Left lung (tissue), 10 donors: ENCODE results near the gene NKD2. TPM values are rescaled to one million over a fixed set of nuclear protein-coding genes. Genes with fewer than 3 reads are reported as not detected.
"Not testable (repeated sequence)": the region's sequence is repeated elsewhere in the genome, so short reads cannot be mapped to it uniquely, and the experiment has no call there.

ENCODE experiments used
- ATAC-seq: fragments of 200-7000 bp; cut with Tn5 transposase; one replicate; pipeline ENCODE4 v1.9.1; 2020; ENCODE audit warnings: moderate library complexity
- DNase-seq, 4 donors: peaks; one replicate each; pipeline ENCODE4 v3.0.0-alpha.2; 2013 to 2020
- H3K27ac ChIP-seq, 2 donors: fragments of 200-600 bp; sonication (generic) in 1 of 2; one replicate each; pipeline versions ENCODE4 v1.5.0 to v1.8.0; 2020 to 2021
- H3K27me3 ChIP-seq, 2 donors: fragments of 200-600 bp; sonication (generic) in 1 of 2; one replicate each; pipeline versions ENCODE4 v1.5.0 to v1.8.0; 2020 to 2021
- H3K36me3 ChIP-seq, 2 donors: fragments of 200-600 bp; sonication (generic) in 1 of 2; one replicate each; pipeline versions ENCODE4 v1.5.0 to v1.8.0; 2020 to 2021
- H3K4me1 ChIP-seq, 2 donors: fragments of 200-600 bp; one replicate each; pipeline ENCODE4 v1.8.0; 2021
- H3K4me3 ChIP-seq, 2 donors: fragments of 200-600 bp; sonication (generic) in 1 of 2; one replicate each; pipeline versions ENCODE4 v1.5.0 to v1.8.0; 2020 to 2021; ENCODE audit warnings: mild to moderate bottlenecking in 1 of 2
- H3K9me3 ChIP-seq, 2 donors: fragments of 200-600 bp; sonication (generic) in 1 of 2; one replicate each; pipeline versions ENCODE4 v1.5.0 to v1.8.0; 2020 to 2021
- CTCF ChIP-seq, 2 donors: fragments of 200-600 bp; sonication (generic) in 1 of 2; IDR thresholded peaks; one replicate each; pipeline versions ENCODE4 v1.5.0 to v1.8.0; 2021; ENCODE audit warnings: antibody characterized with exemption in 2 of 2
- intact Hi-C, 2 donors: fragments of 100-400 bp; cut with DNase I; formaldehyde crosslinking; loops; one replicate each; pipeline versions ENCODE4 v1.11.2 to v1.14.2; 2022
- polyA plus RNA-seq, 6 donors: library from polyadenylated mRNA; unstranded; fragments of 120-200 nt; gene quantifications; one replicate each; pipeline ENCODE4 v1.2.1, GENCODE V29; 2013; ENCODE audit not compliant: insufficient read length in 6 of 6
- total RNA-seq, 2 donors: library from RNA; stranded (reverse); fragmentation: NEBNext Ultra II Directional; extraction: Animal tissue kit (Norgen Biotek cat#: 25700); gene quantifications; one replicate each; pipeline ENCODE4 v1.2.1, GENCODE V29; 2021
- donor health status: DM: no; HTN: yes; CAD: no.
- donor health status: DM: no; HTN: no; CAD: no.

The NKD2 gene
- total and polyA plus RNA-seq, 8 donors = 6.3 to 61.5 (median 10.3) TPM

GRCh38 chr5:968881-969280, 39.7 kb upstream of the NKD2 start:
- H3K9me3 ChIP-seq = no peaks in the 10 kb centered on the region
- DNase-seq = no peak
- intact Hi-C loops = no loop called here
- no peak for TF ChIP-seq CTCF (IDR thresholded peaks at IDR 0.05)
- H3K36me3 ChIP-seq = no peaks in the 10 kb centered on the region
- peaks cover 0 to 7% of the 10 kb centered on the region in 2 donors for H3K4me1 ChIP-seq
- H3K27ac ChIP-seq = peak overlapping the region in 1 of 2 donors; percentile 1
- no peak overlapping the region for H3K4me3 ChIP-seq
- ATAC-seq = peak; percentile 51
- H3K27me3 ChIP-seq = peaks cover 0 to 31% of the 10 kb centered on the region in 2 donors

DNA sequence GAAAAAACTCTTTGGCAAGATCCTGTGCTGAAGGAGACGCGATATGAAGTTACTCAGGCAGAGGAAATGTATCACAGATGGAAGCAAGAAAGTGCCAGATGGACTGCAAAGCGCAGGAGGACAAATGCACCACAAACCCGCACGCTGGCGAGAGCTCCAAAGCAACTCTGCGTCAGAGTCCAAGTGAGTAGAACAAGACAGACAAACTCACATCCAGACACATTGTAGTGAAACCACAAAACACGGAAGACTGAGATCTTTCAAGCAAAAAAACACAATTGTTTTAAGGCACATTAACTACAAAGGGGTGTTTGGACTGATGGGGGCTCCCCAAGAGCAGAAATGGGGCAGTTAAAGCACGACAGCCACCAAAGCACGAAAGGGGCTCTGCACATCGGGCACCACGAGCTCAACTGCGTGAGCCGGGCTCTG, 39.2 kb upstream of the NKD2 start:
- Histone ChIP-seq H3K9me3 (no peaks in the 10 kb centered on the region), H3K36me3 (no peaks in the 10 kb centered on the region), H3K27me3 (peaks cover 0 to 31% of the 10 kb centered on the region in 2 donors), H3K27ac (no peak overlapping the region), H3K4me3 (no peak overlapping the region), H3K4me1 (peaks cover 0 to 1% of the 10 kb centered on the region in 2 donors)
- DNase-seq (peak in 1 of 4 donors; percentile 41), ATAC-seq (peak; percentile 60)
- TF ChIP-seq CTCF (IDR thresholded peaks at IDR 0.05) = no peak
- intact Hi-C loops = no loop called here

- H3K36me3 ChIP-seq, ATAC-seq, H3K4me1 ChIP-seq, intact Hi-C loops, DNase-seq, H3K9me3 ChIP-seq, H3K27ac ChIP-seq, H3K4me3 ChIP-seq: not testable (repeated sequence)
- peaks cover 0 to 16% of the 10 kb centered on the region in 2 donors for H3K27me3 ChIP-seq
Observed at GRCh38 chr5:972575-972974, 36.0 kb upstream of the NKD2 start.

- peak in 2 of 4 donors; percentile 31 to 72 for DNase-seq
- no peaks in the 10 kb centered on the region for H3K9me3 ChIP-seq
- no peaks in the 10 kb centered on the region for H3K4me1 ChIP-seq
- H3K4me3 ChIP-seq = no peak overlapping the region
- no peak for TF ChIP-seq CTCF (IDR thresholded peaks at IDR 0.05)
- no peaks in the 10 kb centered on the region for H3K36me3 ChIP-seq
- H3K27me3 ChIP-seq = no peaks in the 10 kb centered on the region
- intact Hi-C loops = no loop called here
- ATAC-seq = no peak
- H3K27ac ChIP-seq = no peak overlapping the region
Observed at GRCh38 chr5:976849-977751, 31.5 kb upstream of the NKD2 start.

DNA sequence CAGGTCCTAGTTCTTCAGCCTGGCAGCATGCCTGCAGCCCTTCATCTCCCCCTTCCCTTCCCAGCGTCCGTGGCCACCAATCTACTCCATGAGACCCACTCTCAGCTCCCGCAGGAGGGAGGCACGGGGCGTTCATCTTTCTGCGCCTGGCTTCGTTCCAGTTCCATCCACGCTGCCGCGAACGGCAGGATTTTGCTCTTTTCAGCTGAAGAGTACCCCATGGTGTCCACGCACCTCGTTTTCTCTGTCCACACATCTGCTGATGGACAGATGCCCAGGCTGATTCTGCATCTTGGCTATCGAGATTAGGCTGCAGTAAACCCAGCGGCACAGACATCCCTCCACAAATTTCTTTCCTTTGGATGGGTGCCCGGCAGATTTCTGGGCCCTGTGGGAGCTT, 30.5 kb upstream of the NKD2 start:
- Histone ChIP-seq H3K9me3 (no peaks in the 10 kb centered on the region), H3K4me3 (no peak overlapping the region), H3K27ac (no peak overlapping the region), H3K27me3 (peaks cover 0 to 8% of the 10 kb centered on the region in 2 donors), H3K36me3 (no peaks in the 10 kb centered on the region), H3K4me1 (no peaks in the 10 kb centered on the region)
- DNase-seq = peak in 1 of 4 donors; percentile 49
- ATAC-seq = no peak
- intact Hi-C loops = no loop called here
- no peak for TF ChIP-seq CTCF (IDR thresholded peaks at IDR 0.05)
